HG02885 (cell line): ENCODE measurements around the gene PPP6R1.
"Not testable (repeated sequence)": the region's sequence is repeated elsewhere in the genome, so short reads cannot be mapped to it uniquely, and the experiment has no call there.

ENCODE experiments used
- ATAC-seq: cut with Tn5 transposase; IDR thresholded peaks from one replicate; pipeline ENCODE4 v1.9.1; 2021; ENCODE audit warnings: mild to moderate bottlenecking; ENCODE audit not compliant: unreplicated experiment, poor library complexity

The PPP6R1 gene

GRCh38 chr19:55228015-55228391 is 30.8 kb downstream of the PPP6R1 start:
- no peak for ATAC-seq

- no peak for ATAC-seq
Observed at GRCh38 chr19:55227241-55228014, 31.4 kb downstream of the PPP6R1 start.

GRCh38 chr19:55226788-55227187 is 32.0 kb downstream of the PPP6R1 start:
- no peak for ATAC-seq

- ATAC-seq: no peak
Observed at GRCh38 chr19:55226273-55226672, 32.5 kb downstream of the PPP6R1 start.

- no peak for ATAC-seq
Observed at GRCh38 chr19:55225415-55225958, 33.3 kb downstream of the PPP6R1 start.

GRCh38 chr19:55224679-55225414 is 34.0 kb downstream of the PPP6R1 start:
- not testable (repeated sequence) for ATAC-seq

- no peak for ATAC-seq
Observed at GRCh38 chr19:55224038-55224665, 34.7 kb downstream of the PPP6R1 start.

GRCh38 chr19:55223291-55224037 is 35.4 kb downstream of the PPP6R1 start:
- ATAC-seq: no peak

GRCh38 chr19:55220525-55220924 is 38.3 kb downstream of the PPP6R1 start:
- no peak for ATAC-seq

- ATAC-seq: no peak
Observed at GRCh38 chr19:55216461-55217198, 42.2 kb downstream of the PPP6R1 start.

GRCh38 chr19:55213547-55213946 is 45.3 kb downstream of the PPP6R1 start:
- ATAC-seq: no peak

- no peak for ATAC-seq
Observed at GRCh38 chr19:55212447-55212846, 46.4 kb downstream of the PPP6R1 start.

GRCh38 chr19:55209693-55210472 is 48.9 kb downstream of the PPP6R1 start:
- no peak for ATAC-seq

- ATAC-seq: no peak
Observed at GRCh38 chr19:55208880-55209692, 49.7 kb downstream of the PPP6R1 start, which contains the start of gene PTPRH. Gene PTPRH (minus strand): TSS chr19:55209501. CDS start chr19:55209433, 68 bp downstream.

GRCh38 chr19:55206664-55207500 is 51.9 kb downstream of the PPP6R1 start:
- ATAC-seq: no peak

- ATAC-seq: not testable (repeated sequence)
Observed at GRCh38 chr19:55202199-55202598, 56.6 kb downstream of the PPP6R1 start.

- ATAC-seq: no peak
Observed at GRCh38 chr19:55199620-55200204, 59.1 kb downstream of the PPP6R1 start.
